OCI-LY1 (cell line): ENCODE data around the gene TAS1R1.

ENCODE experiments used
- H2AFZ ChIP-seq: fragments of 200-600 bp; sonication (generic), shearing (Covaris generic); 2 replicates; pipeline ENCODE4 v1.6.0; 2014; ENCODE audit warnings: antibody characterized with exemption, mild to moderate bottlenecking, low read length
- H3F3A ChIP-seq: fragments of 200-600 bp; sonication (generic), shearing (Covaris generic); 2 replicates; pipeline ENCODE4 v1.6.0; 2014; ENCODE audit warnings: mild to moderate bottlenecking, antibody characterized with exemption, low read length, moderate library complexity; ENCODE audit not compliant: insufficient read depth
- H3K27ac ChIP-seq: fragments of 200-600 bp; sonication (generic); 2 replicates; pipeline ENCODE4 v1.5.1; 2014; ENCODE audit warnings: low read length, mixed run types, mild to moderate bottlenecking, low read depth; ENCODE audit not compliant: poor library complexity, severe bottlenecking
- H3K27me3 ChIP-seq: fragments of 200-600 bp; sonication (generic); 2 replicates; pipeline ENCODE4 v1.6.0; 2014; ENCODE audit warnings: antibody characterized with exemption, mild to moderate bottlenecking, low read length, moderate library complexity; ENCODE audit not compliant: insufficient read depth
- H3K36me3 ChIP-seq: fragments of 200-600 bp; sonication (generic); 2 replicates; pipeline ENCODE4 v1.6.1; 2014; ENCODE audit warnings: mild to moderate bottlenecking, antibody characterized with exemption, low read length, moderate library complexity, mixed read lengths; ENCODE audit not compliant: insufficient read depth
- H3K4me1 ChIP-seq: fragments of 200-600 bp; sonication (generic); 2 replicates; pipeline ENCODE4 v1.5.1; 2014; ENCODE audit warnings: mild to moderate bottlenecking, low read length, moderate library complexity; ENCODE audit not compliant: insufficient read depth, severe bottlenecking
- H3K4me2 ChIP-seq: fragments of 200-600 bp; sonication (generic), shearing (Covaris generic); 2 replicates; pipeline ENCODE4 v1.6.1; 2014; ENCODE audit warnings: low read length
- H3K4me3 ChIP-seq: fragments of 200-600 bp; sonication (generic); 2 replicates; pipeline ENCODE4 v1.5.1; 2014; ENCODE audit warnings: low read length, low read depth, mild to moderate bottlenecking, mixed read lengths; ENCODE audit not compliant: poor library complexity, severe bottlenecking
- H3K79me2 ChIP-seq: fragments of 200-600 bp; shearing (Covaris generic); 2 replicates; pipeline ENCODE4 v1.6.1; 2016; ENCODE audit warnings: mixed run types, low read length, mixed read lengths; ENCODE audit not compliant: insufficient read depth
- H3K9ac ChIP-seq: fragments of 200-600 bp; sonication (generic), shearing (Covaris generic); 2 replicates; pipeline ENCODE4 v1.6.1; 2014; ENCODE audit warnings: mild to moderate bottlenecking, low read length, mixed read lengths
- H3K9me2 ChIP-seq: fragments of 200-600 bp; sonication (generic), shearing (Covaris generic); 2 replicates; pipeline ENCODE4 v1.6.1; 2014; ENCODE audit warnings: low read depth, mild to moderate bottlenecking, low read length, mixed read lengths
- H3K9me3 ChIP-seq: fragments of 200-600 bp; shearing (Covaris generic); 2 replicates; pipeline ENCODE4 v1.6.1; 2014; ENCODE audit warnings: low read length, mixed read lengths
- H4K20me1 ChIP-seq: fragments of 200-600 bp; sonication (generic), shearing (Covaris generic); 2 replicates; pipeline ENCODE4 v1.6.0; 2016; ENCODE audit warnings: mild to moderate bottlenecking, low read length; ENCODE audit not compliant: insufficient read depth
- CTCF ChIP-seq: fragments of 200-600 bp; sonication (generic), shearing (Covaris generic); IDR thresholded peaks from 2 replicates; pipeline ENCODE4 v1.5.1; 2017; ENCODE audit warnings: mild to moderate bottlenecking, antibody characterized with exemption, low read length, moderate library complexity, mixed read lengths
- EZH2 ChIP-seq: fragments of 200-600 bp; sonication (generic), shearing (Covaris generic); IDR thresholded peaks from 2 replicates; pipeline ENCODE4 v1.8.0; 2017; ENCODE audit warnings: borderline replicate concordance, mixed run types, mild to moderate bottlenecking, antibody characterized with exemption, low read length, moderate library complexity, mixed read lengths

TAS1R1 gene

GRCh38 chr1:6506210-6507036, 48.7 kb upstream of the TAS1R1 start:
- Histone ChIP-seq H3K4me3 (no peak overlapping the region), H3K79me2 (no peaks in the 10 kb centered on the region), H4K20me1 (no peaks in the 10 kb centered on the region), H2AFZ (no peak overlapping the region), H3K36me3 (no peaks in the 10 kb centered on the region), H3K27me3 (no peaks in the 10 kb centered on the region; the same call in 1 of the 2 replicates), H3K4me1 (no peaks in the 10 kb centered on the region), H3K9ac (no peak overlapping the region), H3K27ac (no peak overlapping the region), H3K4me2 (no peak overlapping the region), H3K9me2 (no peaks in the 10 kb centered on the region), H3F3A (no peaks in the 10 kb centered on the region), H3K9me3 (no peaks in the 10 kb centered on the region)
- TF ChIP-seq CTCF (no peak), EZH2 (no peak)

GRCh38 chr1:6507037-6507428, 48.1 kb upstream of the TAS1R1 start:
- no peaks in the 10 kb centered on the region for H3K9me2 ChIP-seq
- H3K27me3 ChIP-seq = no peaks in the 10 kb centered on the region; the same call in 1 of the 2 replicates
- no peaks in the 10 kb centered on the region for H3K9me3 ChIP-seq
- H3K36me3 ChIP-seq = no peaks in the 10 kb centered on the region
- no peaks in the 10 kb centered on the region for H3F3A ChIP-seq
- H3K4me3 ChIP-seq = no peak overlapping the region
- H3K9ac ChIP-seq = no peak overlapping the region
- H4K20me1 ChIP-seq = no peaks in the 10 kb centered on the region
- H3K27ac ChIP-seq = no peak overlapping the region
- no peaks in the 10 kb centered on the region for H3K4me1 ChIP-seq
- TF ChIP-seq EZH2 (no peak), CTCF (no peak)
- no peaks in the 10 kb centered on the region for H3K79me2 ChIP-seq
- no peak overlapping the region for H2AFZ ChIP-seq
- H3K4me2 ChIP-seq = no peak overlapping the region

GRCh38 chr1:6507461-6507911, 47.6 kb upstream of the TAS1R1 start:
- H3F3A ChIP-seq = no peaks in the 10 kb centered on the region
- H2AFZ ChIP-seq = no peak overlapping the region
- H3K79me2 ChIP-seq = no peaks in the 10 kb centered on the region
- H3K9me3 ChIP-seq = no peaks in the 10 kb centered on the region
- H3K9ac ChIP-seq = no peak overlapping the region
- H4K20me1 ChIP-seq = no peaks in the 10 kb centered on the region
- no peaks in the 10 kb centered on the region for H3K36me3 ChIP-seq
- no peaks in the 10 kb centered on the region for H3K9me2 ChIP-seq
- H3K27me3 ChIP-seq = no peaks in the 10 kb centered on the region; the same call in 1 of the 2 replicates
- no peak overlapping the region for H3K4me3 ChIP-seq
- no peaks in the 10 kb centered on the region for H3K4me1 ChIP-seq
- no peak for TF ChIP-seq EZH2
- TF ChIP-seq CTCF = no peak
- H3K4me2 ChIP-seq = no peak overlapping the region
- H3K27ac ChIP-seq = no peak overlapping the region
